Psoas muscle (tissue), 8 donors: ENCODE results near the gene ARHGEF33. TPM values are rescaled to one million over a fixed set of nuclear protein-coding genes. Genes with fewer than 3 reads are reported as not detected.

Experiments
- ATAC-seq, 4 donors: fragments of 200-7000 bp; cut with Tn5 transposase; one replicate each; pipeline ENCODE4 v1.9.1; 2020; ENCODE audit warnings: moderate library complexity in 3 of 4, mild to moderate bottlenecking in 2 of 4
- DNase-seq, 2 donors: peaks; one replicate each; pipeline ENCODE4 v3.0.0-alpha.2; 2020
- H3K27ac ChIP-seq: fragments of 200-600 bp; one replicate; pipeline ENCODE4 v1.8.0; 2022
- H3K27me3 ChIP-seq, 3 donors: fragments of 200-600 bp in 1 of 3; one replicate each; pipeline versions ENCODE4 v1.6.1 to v1.8.0; 2013 to 2022; ENCODE audit warnings: low read length in 2 of 3, mild to moderate bottlenecking in 2 of 3, moderate library complexity in 1 of 3; ENCODE audit not compliant: insufficient read depth in 3 of 3
- H3K36me3 ChIP-seq, 2 donors: fragments of 200-600 bp in 1 of 2; one replicate each; pipeline versions ENCODE4 v1.6.1 to v1.8.0; 2013 to 2022; ENCODE audit warnings: low read depth in 1 of 2, mild to moderate bottlenecking in 1 of 2, moderate library complexity in 1 of 2; ENCODE audit not compliant: insufficient read depth in 1 of 2
- H3K4me1 ChIP-seq: fragments of 200-600 bp; one replicate; pipeline ENCODE4 v1.8.0; 2022
- H3K4me3 ChIP-seq: fragments of 200-600 bp; one replicate; pipeline ENCODE4 v1.8.0; 2022; ENCODE audit warnings: mild to moderate bottlenecking
- H3K9me3 ChIP-seq: fragments of 200-600 bp; one replicate; pipeline ENCODE4 v1.8.0; 2022
- WGBS, 3 donors: extraction: QIAGEN DNeasy Blood & Tissue Kit; methylation state at CpG; one replicate each; pipeline versions ENCODE4 v1.1.6 to v1.1.7; 2013; 5-methylcytosine and 5-hydroxymethylcytosine counted together
- intact Hi-C, 2 donors: fragments of 100-400 bp; cut with DNase I; formaldehyde crosslinking; loops; one replicate each; pipeline versions ENCODE4 v1.11.0 to v1.14.2; 2022
- polyA plus RNA-seq, 3 donors: library from polyadenylated mRNA; stranded (reverse); fragments of 200-250 nt; gene quantifications; one replicate each; pipeline ENCODE4 v1.2.3, GENCODE V29; 2013
- total RNA-seq, 4 donors: library from RNA; stranded (reverse); fragmentation: NEBNext Ultra II Directional in 2 of 4; extraction: Animal tissue kit (Norgen Biotek cat#: 25700) in 2 of 4; gene quantifications; one replicate each; pipeline versions ENCODE4 v1.2.1 to v1.2.4, GENCODE V29; 2021 to 2023
- TF ChIP-seq, protein P1 (sequence below): fragments of 200-600 bp; IDR thresholded peaks from one replicate; pipeline ENCODE4 v1.8.0; 2022; ENCODE audit warnings: antibody characterized with exemption
- donor health status: healthy with polysubstance abuse.
- donor health status: DM: no; HTN: no; CAD: no; lungs with moderate emphysema.
- donor health status: Bipolar disorder and iron deficiency.
- donor health status: healthy.
- donor health status: DM: yes; HTN: yes; CAD: no.
- donor health status: DM: no; HTN: no; CAD: no.
- donor health status: DM: no; HTN: no; CAD: no.
- donor health status: DM: yes; HTN: yes; CAD: no.

Gene ARHGEF33
- total and polyA plus RNA-seq, 7 donors, result 0.03 to 0.58 (median 0.15) TPM

DNA sequence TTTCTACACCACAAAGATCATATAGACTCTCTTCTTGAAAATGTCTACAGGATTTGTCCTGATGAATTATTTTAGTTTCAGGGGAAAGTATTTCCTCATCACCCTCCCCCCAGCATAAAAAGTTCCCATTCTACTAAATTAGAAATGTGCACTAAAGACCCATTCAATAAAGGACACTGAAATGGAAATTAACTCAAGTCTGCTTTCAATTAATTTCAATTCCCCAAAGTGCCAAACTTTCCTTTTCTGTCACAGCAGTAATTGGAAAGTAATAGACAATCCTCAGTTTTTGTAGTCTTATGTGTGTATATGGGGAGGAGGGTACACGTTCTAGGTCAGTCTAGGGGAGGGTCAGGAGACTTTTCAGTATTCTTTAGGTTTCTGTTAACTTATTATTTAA lies 21.5 kb downstream of the ARHGEF33 start:
- no peak for DNase-seq
- Histone ChIP-seq H3K4me1 (peaks cover 20% of the 10 kb centered on the region), H3K4me3 (no peak overlapping the region), H3K27ac (no peak overlapping the region), H3K9me3 (no peaks in the 10 kb centered on the region), H3K36me3 (no peaks in the 10 kb centered on the region), H3K27me3 (no peaks in the 10 kb centered on the region)
- ATAC-seq, result no peak
- 84 to 93% (median 91%) methylated on average over 1 of the region's 1 CpG for WGBS, 3 donors
- TF ChIP-seq, protein P1, sequence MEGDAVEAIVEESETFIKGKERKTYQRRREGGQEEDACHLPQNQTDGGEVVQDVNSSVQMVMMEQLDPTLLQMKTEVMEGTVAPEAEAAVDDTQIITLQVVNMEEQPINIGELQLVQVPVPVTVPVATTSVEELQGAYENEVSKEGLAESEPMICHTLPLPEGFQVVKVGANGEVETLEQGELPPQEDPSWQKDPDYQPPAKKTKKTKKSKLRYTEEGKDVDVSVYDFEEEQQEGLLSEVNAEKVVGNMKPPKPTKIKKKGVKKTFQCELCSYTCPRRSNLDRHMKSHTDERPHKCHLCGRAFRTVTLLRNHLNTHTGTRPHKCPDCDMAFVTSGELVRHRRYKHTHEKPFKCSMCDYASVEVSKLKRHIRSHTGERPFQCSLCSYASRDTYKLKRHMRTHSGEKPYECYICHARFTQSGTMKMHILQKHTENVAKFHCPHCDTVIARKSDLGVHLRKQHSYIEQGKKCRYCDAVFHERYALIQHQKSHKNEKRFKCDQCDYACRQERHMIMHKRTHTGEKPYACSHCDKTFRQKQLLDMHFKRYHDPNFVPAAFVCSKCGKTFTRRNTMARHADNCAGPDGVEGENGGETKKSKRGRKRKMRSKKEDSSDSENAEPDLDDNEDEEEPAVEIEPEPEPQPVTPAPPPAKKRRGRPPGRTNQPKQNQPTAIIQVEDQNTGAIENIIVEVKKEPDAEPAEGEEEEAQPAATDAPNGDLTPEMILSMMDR, result no peak
- intact Hi-C loops, result no loop called here

DNA sequence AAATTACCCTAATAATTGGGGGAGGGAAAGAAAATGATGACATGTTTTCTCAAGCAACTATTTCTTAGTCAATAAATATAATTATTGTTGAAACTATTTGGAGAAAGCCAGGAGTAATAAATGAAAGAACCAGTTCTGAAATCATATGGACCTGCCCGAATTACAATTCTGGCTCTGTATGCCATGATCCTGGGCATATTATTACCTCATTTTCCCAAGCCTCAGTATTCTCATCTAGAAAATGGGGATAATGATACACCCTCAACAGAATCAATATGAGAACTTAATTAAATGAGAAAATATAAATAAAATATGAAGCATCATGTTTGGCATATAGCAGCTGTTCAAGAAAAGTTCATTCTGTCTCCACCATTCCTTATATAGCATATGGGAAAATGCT lies 22.9 kb downstream of the ARHGEF33 start:
- H3K4me1 ChIP-seq, result peaks cover 20% of the 10 kb centered on the region
- H3K27ac ChIP-seq, result no peak overlapping the region
- 55 to 96% (median 65%) methylated on average over 1 of the region's 1 CpG for WGBS, 3 donors
- H3K4me3 ChIP-seq, result no peak overlapping the region
- TF ChIP-seq, protein P1, result no peak
- intact Hi-C loops, result no loop called here
- DNase-seq, result no peak
- H3K27me3 ChIP-seq, result no peaks in the 10 kb centered on the region
- H3K36me3 ChIP-seq, result no peaks in the 10 kb centered on the region
- H3K9me3 ChIP-seq, result no peaks in the 10 kb centered on the region
- ATAC-seq, result no peak

DNA sequence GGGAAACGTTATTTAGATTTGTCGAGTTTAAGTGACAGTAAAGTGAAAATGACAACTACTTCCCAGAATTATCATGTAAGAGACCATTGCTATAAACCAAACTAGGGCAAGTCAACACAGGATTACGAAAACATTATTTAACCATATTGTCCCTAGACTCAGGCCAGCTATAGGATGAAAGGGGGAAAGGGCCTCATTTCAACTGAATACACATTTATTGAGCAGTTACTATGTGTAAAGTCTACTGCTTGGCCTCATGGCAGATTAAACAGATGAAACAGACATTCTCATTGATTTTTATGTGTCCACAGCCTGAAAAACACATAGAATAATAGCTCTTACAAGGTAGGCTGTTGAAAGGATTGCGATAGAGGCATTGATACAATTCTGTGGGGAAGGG lies 32.7 kb downstream of the ARHGEF33 start:
- Histone ChIP-seq H3K27me3 (no peaks in the 10 kb centered on the region), H3K36me3 (no peaks in the 10 kb centered on the region), H3K4me3 (no peak overlapping the region), H3K4me1 (peaks cover 12% of the 10 kb centered on the region), H3K9me3 (no peaks in the 10 kb centered on the region), H3K27ac (no peak overlapping the region)
- DNase-seq (no peak), ATAC-seq (no peak)
- intact Hi-C loops, result no loop called here
- 92 to 96% (median 93%) methylated on average over 4 of the region's 4 CpGs for WGBS, 3 donors
- TF ChIP-seq, protein P1, result no peak

DNA sequence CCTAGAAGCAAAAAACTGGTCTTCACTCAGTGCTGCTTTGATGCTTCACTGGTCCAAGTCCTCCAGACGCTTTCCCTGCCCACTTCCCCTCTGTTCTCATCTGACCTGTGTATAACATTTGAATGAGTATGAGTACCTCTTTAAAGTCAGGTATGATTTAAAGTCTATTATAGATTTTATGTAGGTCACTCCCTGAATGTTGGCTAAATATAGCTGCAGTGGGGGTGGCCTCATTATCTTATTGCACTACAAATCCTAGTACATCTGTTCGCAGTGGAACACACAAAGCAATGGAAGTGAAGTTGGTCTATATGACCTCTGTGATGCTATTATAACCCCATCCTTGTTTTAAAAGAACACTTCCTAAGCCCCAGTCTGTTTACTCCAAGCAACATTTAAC lies 33.2 kb downstream of the ARHGEF33 start:
- TF ChIP-seq, protein P1, result no peak
- Histone ChIP-seq H3K9me3 (no peaks in the 10 kb centered on the region), H3K27ac (no peak overlapping the region), H3K4me1 (peaks cover 12% of the 10 kb centered on the region), H3K27me3 (no peaks in the 10 kb centered on the region), H3K36me3 (no peaks in the 10 kb centered on the region), H3K4me3 (no peak overlapping the region)
- WGBS, 3 donors, result 63 to 76% (median 64%) methylated on average over 2 of the region's 2 CpGs
- DNase-seq (no peak), ATAC-seq (peak; percentile 51 to 90 (median 84))
- intact Hi-C loops, result no loop called here

DNA sequence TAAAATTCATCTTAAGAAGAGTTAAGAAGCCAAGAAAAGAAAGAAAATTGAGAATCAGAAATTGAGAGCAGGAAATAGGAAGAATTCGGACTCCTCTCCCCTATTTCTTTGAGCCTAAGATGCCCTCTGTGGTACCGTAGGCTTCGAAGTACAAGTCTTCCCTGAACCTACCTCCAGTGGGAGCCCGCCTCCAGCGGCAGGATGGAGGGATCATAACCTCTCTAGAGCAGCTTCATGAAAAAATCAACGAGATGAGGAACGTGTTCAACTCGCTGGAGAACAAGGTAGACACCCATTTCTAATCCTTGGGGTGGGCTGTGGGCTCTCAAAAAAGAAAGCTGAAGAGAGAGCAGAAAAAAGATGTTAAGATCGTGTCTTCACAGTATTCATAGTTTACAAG lies 36.3 kb downstream of the ARHGEF33 start:
- 64 to 71% (median 65%) methylated on average over 9 of the region's 9 CpGs for WGBS, 3 donors
- DNase-seq, result no peak

More for the DNA sequence above, 36.3 kb downstream of the ARHGEF33 start:
- no peaks in the 10 kb centered on the region for H3K9me3 ChIP-seq
- peaks cover 12% of the 10 kb centered on the region for H3K4me1 ChIP-seq
- intact Hi-C loops, result no loop called here
- H3K36me3 ChIP-seq, result no peaks in the 10 kb centered on the region
- no peak for ATAC-seq
- H3K27me3 ChIP-seq, result no peaks in the 10 kb centered on the region
- TF ChIP-seq, protein P1, result no peak
- H3K27ac ChIP-seq, result no peak overlapping the region
- no peak overlapping the region for H3K4me3 ChIP-seq
